Mesothelial cell of epicardium (in vitro differentiated cells): Measurements from ENCODE around the gene P3H2. TPM values are rescaled to one million over a fixed set of nuclear protein-coding genes. Genes with fewer than 3 reads are reported as not detected.

Experiments used
- DNase-seq, 2 experiments: peaks; one replicate each; pipeline ENCODE4 v3.0.0; 2021; ENCODE audit warnings: low spot score in 2 of 2; ENCODE audit not compliant: unreplicated experiment in 2 of 2
- H3K27ac Mint-ChIP-seq: 2 replicates; pipeline ENCODE4 v1.8.0; 2021; ENCODE audit warnings: mixed read lengths
- H3K27me3 Mint-ChIP-seq: 2 replicates; pipeline ENCODE4 v1.8.0; 2021; ENCODE audit warnings: low read depth, mixed read lengths
- H3K36me3 Mint-ChIP-seq: 2 replicates; pipeline ENCODE4 v1.8.0; 2021; ENCODE audit warnings: mixed read lengths
- H3K4me1 Mint-ChIP-seq: 2 replicates; pipeline ENCODE4 v1.8.0; 2021; ENCODE audit warnings: mixed read lengths
- H3K4me3 Mint-ChIP-seq: 2 replicates; pipeline ENCODE4 v1.8.0; 2021; ENCODE audit warnings: mild to moderate bottlenecking, moderate library complexity, mixed read lengths
- H3K9me3 Mint-ChIP-seq: 2 replicates; pipeline ENCODE4 v1.8.0; 2021; ENCODE audit warnings: mixed read lengths
- total RNA-seq: library from RNA; stranded (reverse); gene quantifications from 3 replicates; pipeline ENCODE4 v1.2.1, GENCODE V29; 2021
- TF ChIP-seq, protein P1 (sequence below): fragments of 200-600 bp; sonication (generic); IDR thresholded peaks from one replicate; pipeline ENCODE4 v1.5.0; 2021; ENCODE audit warnings: antibody characterized with exemption; ENCODE audit not compliant: unreplicated experiment

Gene P3H2
- total RNA-seq, 1 donor from 2014 or later, result 14.8 TPM

DNA sequence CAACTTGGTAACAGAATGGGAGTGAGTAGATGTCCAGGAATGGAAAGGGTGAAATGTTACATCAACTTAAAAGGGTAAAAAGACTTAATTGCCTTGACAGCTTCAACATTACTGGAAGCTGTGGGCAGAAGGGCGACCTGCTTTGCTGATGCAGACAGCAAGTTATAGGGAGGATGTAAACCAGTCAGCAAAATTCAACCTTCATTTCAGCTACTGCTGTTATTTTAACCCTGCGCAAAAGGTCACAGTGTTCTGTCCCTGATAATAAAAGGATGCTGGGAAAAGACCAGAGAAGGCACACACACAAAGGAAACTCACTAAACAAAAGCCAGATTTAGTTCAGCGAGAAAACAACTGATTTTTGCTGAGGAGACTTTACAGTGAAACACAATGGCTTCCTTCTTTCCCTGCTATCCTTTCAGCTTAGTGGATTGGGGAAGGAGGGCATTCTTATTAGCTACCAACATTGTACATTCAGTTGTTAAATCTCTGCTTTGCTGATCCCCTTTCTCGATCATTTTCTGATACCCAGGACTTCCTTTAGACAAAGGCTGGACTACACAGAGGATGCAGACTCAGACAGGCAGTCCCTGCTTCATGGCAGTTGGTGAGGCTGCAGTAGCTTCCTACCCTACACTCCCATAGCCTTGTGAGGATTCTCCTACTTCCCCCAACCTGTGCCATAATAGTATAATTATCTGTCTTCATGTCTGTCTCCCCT is 62.0 kb downstream of the P3H2 start:
- peaks cover 47% of the 10 kb centered on the region for H3K4me1 Mint-ChIP-seq
- no peak for DNase-seq
- H3K27me3 Mint-ChIP-seq, result no peaks in the 10 kb centered on the region
- H3K27ac Mint-ChIP-seq, result peak overlapping the region; percentile 74
- no peak overlapping the region for H3K4me3 Mint-ChIP-seq
- TF ChIP-seq, protein P1, sequence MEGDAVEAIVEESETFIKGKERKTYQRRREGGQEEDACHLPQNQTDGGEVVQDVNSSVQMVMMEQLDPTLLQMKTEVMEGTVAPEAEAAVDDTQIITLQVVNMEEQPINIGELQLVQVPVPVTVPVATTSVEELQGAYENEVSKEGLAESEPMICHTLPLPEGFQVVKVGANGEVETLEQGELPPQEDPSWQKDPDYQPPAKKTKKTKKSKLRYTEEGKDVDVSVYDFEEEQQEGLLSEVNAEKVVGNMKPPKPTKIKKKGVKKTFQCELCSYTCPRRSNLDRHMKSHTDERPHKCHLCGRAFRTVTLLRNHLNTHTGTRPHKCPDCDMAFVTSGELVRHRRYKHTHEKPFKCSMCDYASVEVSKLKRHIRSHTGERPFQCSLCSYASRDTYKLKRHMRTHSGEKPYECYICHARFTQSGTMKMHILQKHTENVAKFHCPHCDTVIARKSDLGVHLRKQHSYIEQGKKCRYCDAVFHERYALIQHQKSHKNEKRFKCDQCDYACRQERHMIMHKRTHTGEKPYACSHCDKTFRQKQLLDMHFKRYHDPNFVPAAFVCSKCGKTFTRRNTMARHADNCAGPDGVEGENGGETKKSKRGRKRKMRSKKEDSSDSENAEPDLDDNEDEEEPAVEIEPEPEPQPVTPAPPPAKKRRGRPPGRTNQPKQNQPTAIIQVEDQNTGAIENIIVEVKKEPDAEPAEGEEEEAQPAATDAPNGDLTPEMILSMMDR, result no peak
- H3K36me3 Mint-ChIP-seq, result no peaks in the 10 kb centered on the region
- H3K9me3 Mint-ChIP-seq, result no peaks in the 10 kb centered on the region

- Mint-ChIP-seq H3K9me3 (no peaks in the 10 kb centered on the region), H3K4me3 (no peak overlapping the region), H3K27ac (peak overlapping the region; percentile 23), H3K36me3 (no peaks in the 10 kb centered on the region), H3K4me1 (peaks cover 42% of the 10 kb centered on the region), H3K27me3 (no peaks in the 10 kb centered on the region)
- TF ChIP-seq, protein P1, result no peak
- no peak for DNase-seq
These were observed 64.0 kb downstream of the P3H2 start for GRCh38 chr3:190056742-190057141.

DNA sequence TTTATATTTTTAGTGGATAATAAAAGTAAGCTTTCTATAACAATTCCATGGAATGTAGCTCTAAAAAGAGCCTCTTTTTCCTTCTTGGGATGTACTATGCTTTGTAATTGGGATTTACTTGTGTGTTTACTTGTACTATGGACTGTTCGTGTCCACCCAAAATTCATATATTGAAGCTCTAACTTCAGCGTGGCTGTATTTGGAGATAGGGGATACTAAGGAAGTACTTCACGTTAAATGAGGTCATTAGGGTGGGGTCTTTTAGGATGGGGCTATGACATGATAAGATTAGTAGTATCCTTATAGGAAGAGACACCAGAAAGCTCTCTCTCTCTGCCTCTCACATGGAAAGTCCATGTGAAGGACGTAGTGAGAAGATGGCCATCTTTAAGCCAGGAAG is 64.9 kb downstream of the P3H2 start:
- H3K36me3 Mint-ChIP-seq, result no peaks in the 10 kb centered on the region
- H3K27ac Mint-ChIP-seq, result peak overlapping the region; percentile 1
- H3K4me1 Mint-ChIP-seq, result peaks cover 52% of the 10 kb centered on the region

DNA sequence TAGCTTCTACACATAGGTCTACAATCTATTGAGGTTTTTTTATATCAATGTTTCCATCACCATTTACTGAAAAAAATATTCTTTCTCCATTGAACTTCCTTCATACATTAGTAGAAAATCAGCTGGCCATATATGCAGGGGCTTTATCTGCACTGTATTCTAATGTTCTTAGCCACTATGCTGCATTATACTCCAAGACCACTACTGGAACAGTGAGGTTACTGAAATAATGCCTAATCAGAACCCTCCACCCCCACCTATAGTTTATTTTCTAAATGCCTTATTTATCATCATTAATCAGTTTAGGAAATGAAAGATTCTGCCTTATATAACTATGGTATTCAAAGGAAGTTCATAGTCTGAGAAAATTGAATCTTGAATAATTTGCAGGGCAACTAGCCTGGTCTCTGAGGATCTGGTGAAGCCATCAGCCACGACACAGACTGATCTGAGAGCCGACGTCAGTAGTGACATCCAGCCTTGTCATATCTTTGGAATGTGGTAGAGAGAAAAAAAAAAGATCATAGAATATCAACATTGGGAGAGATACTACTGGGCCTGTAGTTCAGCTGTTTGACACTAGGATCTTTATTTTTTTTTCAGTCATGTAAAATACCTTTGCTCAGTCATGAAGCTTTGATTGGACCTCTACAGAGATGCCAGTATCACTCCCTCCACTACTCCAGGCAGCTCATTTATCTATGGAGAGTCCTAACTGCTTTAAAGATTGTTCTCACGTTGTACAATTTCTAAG is 66.6 kb downstream of the P3H2 start:
- DNase-seq, result no peak
- TF ChIP-seq, protein P1, result peak; percentile 19
- no peaks in the 10 kb centered on the region for H3K27me3 Mint-ChIP-seq
- H3K9me3 Mint-ChIP-seq, result no peaks in the 10 kb centered on the region
- H3K4me3 Mint-ChIP-seq, result no peak overlapping the region
- H3K36me3 Mint-ChIP-seq, result no peaks in the 10 kb centered on the region
- peaks cover 60% of the 10 kb centered on the region for H3K4me1 Mint-ChIP-seq
- peak overlapping the region; percentile 84 for H3K27ac Mint-ChIP-seq

More for the DNA sequence above, 64.9 kb downstream of the P3H2 start:
- Mint-ChIP-seq H3K9me3 (no peaks in the 10 kb centered on the region), H3K27me3 (no peaks in the 10 kb centered on the region), H3K4me3 (no peak overlapping the region)
- DNase-seq, result no peak
- TF ChIP-seq, protein P1, result no peak

DNA sequence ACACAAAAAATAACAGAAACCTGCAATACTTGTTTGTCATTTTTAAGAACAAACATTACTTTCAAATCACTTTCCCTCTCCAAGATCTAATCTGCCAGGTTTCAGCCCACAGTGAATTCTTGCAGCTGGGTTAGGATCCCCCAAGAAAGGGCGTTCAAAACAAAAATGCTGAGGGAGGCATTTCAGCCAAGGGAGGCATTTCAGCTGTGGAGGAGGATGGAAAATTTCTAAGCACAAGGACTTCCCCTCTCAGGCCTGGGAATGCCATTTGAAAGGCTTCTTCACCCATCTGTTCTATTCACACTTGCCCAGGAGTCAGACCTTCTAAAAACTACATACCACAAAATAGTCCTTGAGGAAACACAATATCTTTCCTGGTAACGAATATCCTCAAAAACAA is 69.1 kb downstream of the P3H2 start:
- H3K9me3 Mint-ChIP-seq, result peaks cover 9% of the 10 kb centered on the region
- H3K27me3 Mint-ChIP-seq, result no peaks in the 10 kb centered on the region
- TF ChIP-seq, protein P1, result no peak
- no peak for DNase-seq
- H3K4me1 Mint-ChIP-seq, result peaks cover 45% of the 10 kb centered on the region
- no peaks in the 10 kb centered on the region for H3K36me3 Mint-ChIP-seq
- H3K4me3 Mint-ChIP-seq, result no peak overlapping the region
- peak overlapping the region; percentile 86 for H3K27ac Mint-ChIP-seq
